Thyroid gland (tissue), 4 donors: Measurements from ENCODE around the gene MEST. TPM values are rescaled to one million over a fixed set of nuclear protein-coding genes. Genes with fewer than 3 reads are reported as not detected.

Experiments
- DNase-seq, 2 donors: peaks; one replicate each; pipeline ENCODE4 v3.0.0-alpha.2; 2019
- H3K27ac ChIP-seq, 3 donors: fragments of 200-600 bp; sonication (generic); 1 replicate in 2 of 3; 2 replicates in 1 of 3; pipeline ENCODE4 v1.5.1; 2016 to 2019; ENCODE audit warnings: mild to moderate bottlenecking in 1 of 3, moderate library complexity in 1 of 3
- H3K27me3 ChIP-seq: fragments of 200-600 bp; sonication (generic); one replicate; pipeline ENCODE4 v1.5.1; 2019
- H3K36me3 ChIP-seq, 2 donors: fragments of 200-600 bp; sonication (generic); one replicate each; pipeline ENCODE4 v1.5.1; 2016 to 2019
- H3K4me1 ChIP-seq, 2 donors: fragments of 200-600 bp; sonication (generic); one replicate each; pipeline ENCODE4 v1.5.1; 2017 to 2019
- H3K4me3 ChIP-seq, 3 donors: fragments of 200-600 bp; sonication (generic); replicated peaks in 1 of 3; 1 replicate in 2 of 3; 2 replicates in 1 of 3; pipeline ENCODE4 v1.5.1; 2016; ENCODE audit warnings: mild to moderate bottlenecking in 1 of 3
- H3K9me3 ChIP-seq: fragments of 200-600 bp; sonication (generic); one replicate; pipeline ENCODE4 v1.5.1; 2017
- CTCF ChIP-seq, 6 experiments: fragments of 200-600 bp in 3 of 6; fragments of 450-650 bp in 3 of 6; sonication (generic) in 3 of 6; IDR thresholded peaks; one replicate each; pipeline ENCODE4 v1.5.1; 2016 to 2019; ENCODE audit warnings: antibody characterized with exemption in 6 of 6, mild to moderate bottlenecking in 2 of 6, inconsistent platforms in 1 of 6, moderate library complexity in 1 of 6
- POLR2A ChIP-seq, 2 donors: fragments of 450-650 bp; IDR thresholded peaks; one replicate each; pipeline ENCODE4 v1.6.1; 2017; ENCODE audit warnings: antibody characterized with exemption in 2 of 2, mild to moderate bottlenecking in 2 of 2, moderate library complexity in 1 of 2
- WGBS, 2 donors: methylation state at CpG; one replicate each; pipeline ENCODE4 v1.1.5; 2017; 5-methylcytosine and 5-hydroxymethylcytosine counted together
- intact Hi-C: fragments of 100-400 bp; cut with DNase I; formaldehyde crosslinking; loops from one replicate; pipeline ENCODE4 v1.15.1; 2023
- total RNA-seq, 4 donors: library from RNA; depleted of rRNA; stranded (reverse); fragments of >200 nt; gene quantifications; one replicate each; pipeline ENCODE4 v1.2.3, GENCODE V29; 2016

MEST gene
- total RNA-seq, 4 donors from 2014 or later: 20.7 to 29.8 (median 25.5) TPM

DNA sequence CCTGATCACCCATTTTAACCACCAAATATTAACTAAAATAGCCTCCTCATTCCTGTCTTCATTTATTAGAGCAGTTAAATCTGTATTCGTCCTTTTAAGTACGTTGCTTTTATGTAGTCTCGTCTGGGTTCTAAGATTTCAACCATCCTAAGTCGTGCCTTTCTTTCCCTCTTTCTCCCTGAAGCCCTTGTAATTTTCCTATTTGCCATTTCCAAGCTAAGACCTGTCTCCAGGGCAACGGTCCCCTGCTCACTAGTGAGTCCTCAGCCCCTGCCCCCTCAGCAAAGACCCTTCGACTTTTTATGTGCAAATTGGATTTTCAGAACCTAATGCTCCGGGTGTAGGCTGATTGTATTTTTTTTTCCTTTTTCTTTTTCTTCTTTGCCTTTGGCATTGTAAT is 16.1 kb upstream of the MEST start:
- H3K36me3 ChIP-seq: no peaks in the 10 kb centered on the region
- no peak for TF ChIP-seq POLR2A (IDR thresholded peaks at IDR 0.05)
- no peak for TF ChIP-seq CTCF (IDR thresholded peaks at IDR 0.05)

DNA sequence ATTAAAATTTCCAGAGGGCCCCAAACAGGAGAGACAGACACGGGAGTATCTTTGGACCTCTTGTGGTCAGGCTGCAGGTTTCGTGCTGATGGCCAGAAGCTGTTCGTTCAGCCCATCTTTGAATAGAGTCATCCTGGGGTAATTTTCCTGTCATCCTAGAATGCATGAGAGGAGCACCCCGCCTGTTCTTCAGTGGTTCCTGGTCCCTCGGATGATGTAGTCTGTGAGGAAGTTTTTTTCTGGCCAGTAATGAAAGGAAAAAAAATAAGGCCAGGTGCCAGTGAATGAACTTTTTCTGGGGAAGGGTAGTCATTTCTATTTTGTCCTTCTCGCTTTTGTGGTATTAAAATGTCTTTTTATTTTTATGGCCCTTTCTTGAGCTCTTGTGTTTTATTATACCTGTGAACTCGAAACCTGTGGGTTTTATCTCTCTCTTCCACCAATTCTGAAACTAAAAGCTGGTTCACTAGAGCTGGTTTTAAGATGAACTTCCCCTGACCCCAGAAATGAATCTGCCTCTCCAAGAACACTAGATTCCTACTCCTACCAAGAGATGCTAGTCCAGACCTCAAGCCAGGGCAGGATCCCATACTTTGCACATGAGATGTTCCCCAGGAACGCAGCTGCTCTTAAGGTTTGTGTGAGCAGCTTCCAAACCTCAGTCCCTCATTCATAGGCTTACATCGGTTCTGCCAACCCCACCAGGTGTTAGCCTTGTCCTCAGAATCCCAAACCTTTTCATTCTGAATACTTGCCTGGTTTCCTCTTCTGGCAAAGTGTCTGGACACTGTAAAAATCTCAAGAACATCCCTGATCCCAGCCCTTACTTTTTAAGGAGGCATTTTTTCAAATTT is 15.4 kb upstream of the MEST start:
- 76 to 88% methylated on average over 9 of the region's 9 CpGs for WGBS, 2 donors

More for the DNA sequence above, 16.1 kb upstream of the MEST start:
- H3K4me3 ChIP-seq: no peak overlapping the region
- DNase-seq: no peak
- H3K4me1 ChIP-seq: no peaks in the 10 kb centered on the region
- H3K27me3 ChIP-seq: no peaks in the 10 kb centered on the region
- WGBS, 2 donors: 61 to 69% methylated on average over 7 of the region's 7 CpGs
- intact Hi-C loops: no loop called here
- H3K9me3 ChIP-seq: no peaks in the 10 kb centered on the region
- no peak overlapping the region for H3K27ac ChIP-seq

GRCh38 chr7:130478991-130479390 is 12.9 kb upstream of the MEST start:
- Histone ChIP-seq H3K4me1 (no peaks in the 10 kb centered on the region), H3K36me3 (no peaks in the 10 kb centered on the region), H3K9me3 (no peaks in the 10 kb centered on the region), H3K4me3 (no peak overlapping the region), H3K27me3 (no peaks in the 10 kb centered on the region), H3K27ac (no peak overlapping the region)
- no peak for DNase-seq
- WGBS, 2 donors: 78 to 89% methylated on average over 3 of the region's 3 CpGs
- TF ChIP-seq CTCF (IDR thresholded peaks at IDR 0.05): no peak
- TF ChIP-seq POLR2A (IDR thresholded peaks at IDR 0.05): no peak
- intact Hi-C loops: no loop called here

More for the DNA sequence above, 15.4 kb upstream of the MEST start:
- TF ChIP-seq CTCF (IDR thresholded peaks at IDR 0.05) (no peak), POLR2A (IDR thresholded peaks at IDR 0.05) (no peak)
- Histone ChIP-seq H3K4me1 (no peaks in the 10 kb centered on the region), H3K27ac (no peak overlapping the region), H3K27me3 (no peaks in the 10 kb centered on the region), H3K9me3 (no peaks in the 10 kb centered on the region), H3K4me3 (no peak overlapping the region), H3K36me3 (no peaks in the 10 kb centered on the region)
- intact Hi-C loops: no loop called here
- no peak for DNase-seq

DNA sequence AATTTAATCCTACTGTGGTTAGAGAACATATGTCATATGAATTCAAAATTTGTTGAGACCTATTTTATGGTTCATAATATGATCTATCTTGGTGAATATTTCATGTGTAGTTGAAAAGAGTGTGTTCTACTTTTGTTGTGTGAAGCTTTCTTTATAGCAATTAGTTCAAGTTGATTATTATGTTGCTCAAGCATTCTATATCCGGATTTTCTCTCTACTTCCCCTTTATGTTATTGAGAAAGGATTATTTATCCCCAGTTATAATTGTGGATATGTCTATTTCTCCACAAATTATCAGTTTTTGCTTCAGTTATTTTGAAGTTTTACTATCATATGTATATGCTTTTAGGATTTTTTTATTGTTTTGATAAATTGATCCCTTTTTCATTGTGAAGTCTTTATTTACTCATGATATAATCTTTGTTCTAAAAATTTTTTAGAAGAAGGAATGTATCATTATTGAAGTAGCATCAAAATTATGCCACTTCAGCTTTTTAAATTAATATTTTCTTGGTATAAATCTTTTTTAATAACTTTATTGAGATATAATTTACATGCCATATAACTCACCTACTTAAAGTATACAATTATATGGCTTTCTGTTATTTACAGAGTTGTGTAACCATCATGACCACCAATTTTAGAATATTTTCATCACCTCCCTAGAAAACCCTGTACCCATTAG is 12.0 kb upstream of the MEST start:
- no peaks in the 10 kb centered on the region for H3K9me3 ChIP-seq
- intact Hi-C loops: loop anchor here (10.0 kb wide), 1 partner anchor 205 kb away; no protein-coding TSS in a partner anchor
- no peak for DNase-seq
- H3K4me3 ChIP-seq: no peak overlapping the region
- H3K27ac ChIP-seq: no peak overlapping the region
- H3K36me3 ChIP-seq: no peaks in the 10 kb centered on the region
- WGBS, 2 donors: 88 to 97% methylated on average over 1 of the region's 1 CpG
- no peak for TF ChIP-seq POLR2A (IDR thresholded peaks at IDR 0.05)
- no peaks in the 10 kb centered on the region for H3K27me3 ChIP-seq
- H3K4me1 ChIP-seq: no peaks in the 10 kb centered on the region

DNA sequence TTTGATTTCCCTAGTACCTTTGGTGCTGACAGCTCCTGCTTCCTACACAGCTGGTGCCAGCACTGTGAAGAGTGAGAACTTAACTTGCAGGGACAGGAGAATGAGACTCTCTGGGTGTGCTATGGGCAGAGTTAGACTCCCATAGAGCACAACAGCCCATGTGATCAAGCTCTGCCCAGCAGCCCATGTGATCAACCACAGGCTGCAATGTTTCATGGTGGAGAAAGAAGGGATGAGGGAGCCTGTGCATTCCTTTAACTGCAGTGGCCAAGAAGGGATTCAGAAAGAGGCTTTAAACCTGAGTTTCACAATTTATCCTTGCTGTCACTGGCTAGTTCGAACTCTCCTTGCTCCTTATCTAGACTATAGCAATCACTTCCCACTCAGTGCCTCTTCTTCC is 10.0 kb upstream of the MEST start:
- H3K36me3 ChIP-seq: no peaks in the 10 kb centered on the region
- intact Hi-C loops: loop anchor here (10.0 kb wide), 1 partner anchor 207 kb away; no protein-coding TSS in a partner anchor
- no peaks in the 10 kb centered on the region for H3K27me3 ChIP-seq
- DNase-seq: no peak
- no peak overlapping the region for H3K4me3 ChIP-seq
- no peak for TF ChIP-seq POLR2A (IDR thresholded peaks at IDR 0.05)
- TF ChIP-seq CTCF (IDR thresholded peaks at IDR 0.05): no peak
- no peak overlapping the region for H3K27ac ChIP-seq
- WGBS, 2 donors: 65 to 92% methylated on average over 1 of the region's 1 CpG
- H3K4me1 ChIP-seq: no peaks in the 10 kb centered on the region
- H3K9me3 ChIP-seq: no peaks in the 10 kb centered on the region
